H1 (cell line): ENCODE data around the gene LITAF. TPM values are rescaled to one million over a fixed set of nuclear protein-coding genes. Genes with fewer than 3 reads are reported as not detected.

Experiments
- CHD7 ChIP-seq: fragments of 300-600 bp; sonication (generic); IDR thresholded peaks from 2 replicates; pipeline ENCODE4 v1.7.1; 2012; ENCODE audit warnings: low read length, moderate library complexity, mild to moderate bottlenecking, inconsistent platforms; ENCODE audit not compliant: insufficient replicate concordance
- polyA plus RNA-seq, 7 experiments: library from polyadenylated mRNA; depleted of rRNA in 3 of 7; stranded (reverse) in 5 of 7; unstranded in 2 of 7; fragments of >200 nt in 5 of 7; fragments of 200-250 nt in 2 of 7; gene quantifications; 1 replicate in 5 of 7; 2 replicates in 1 of 7; 4 replicates in 1 of 7; pipeline versions ENCODE4 v1.2.1 to v1.2.3, GENCODE V29; 2011 to 2013; ENCODE audit warnings: missing spikeins in 2 of 7, mixed read lengths in 2 of 7
- total RNA-seq: library from RNA; stranded (reverse); fragmentation: NEBNext Ultra II Directional; extraction: Animal tissue kit (Norgen Biotek cat#: 25700); gene quantifications from 2 replicates; pipeline ENCODE4 v1.2.1, GENCODE V29; 2021

LITAF gene
- total and polyA plus RNA-seq, 2 of the 8 experiments (the other 6 are each of a cell fraction or from before 2014, with no cell fraction given): 165 to 205 TPM

- TF ChIP-seq CHD7: no peak
Measured at GRCh38 chr16:11627822-11628457, 41.2 kb upstream of the LITAF start (continued).
